PC-3 (cell line): Measurements from ENCODE around the gene ERMARD. TPM values are rescaled to one million over a fixed set of nuclear protein-coding genes. Genes with fewer than 3 reads are reported as not detected.
"Not testable (repeated sequence)": the region's sequence is repeated elsewhere in the genome, so short reads cannot be mapped to it uniquely, and the experiment has no call there.

Experiments
- ATAC-seq: fragments of 200-7000 bp; cut with Tn5 transposase; 2 replicates; pipeline ENCODE4 v1.9.1; 2020; ENCODE audit warnings: mild to moderate bottlenecking, moderate library complexity
- BruUV-seq: library from RNA; stranded (reverse); fragments of 400-500 nt; replicated peaks from 2 replicates; lab custom pipeline; 2021; lab: Mats Ljungman, UMichigan
- CTCF ChIA-PET: fragments of 300-600 bp; sonication (Branson Sonifier 250); formaldehyde crosslinking; loops from one replicate; lab custom pipeline; 2022; ENCODE audit warnings: antibody characterized with exemption; lab: Charles Lee
- POLR2A ChIA-PET: fragments of 300-600 bp; sonication (Branson Sonifier 250); formaldehyde crosslinking; loops from one replicate; lab custom pipeline; 2022; ENCODE audit warnings: antibody characterized with exemption; ENCODE audit not compliant: unreplicated experiment; lab: Charles Lee
- DNase-seq: peaks from one replicate; pipeline ENCODE4 v3.0.0-alpha.2; 2015
- H2AFZ ChIP-seq: fragments of 300-600 bp; sonication (generic); 2 replicates; pipeline ENCODE4 v1.6.0; 2016; ENCODE audit warnings: antibody characterized with exemption, low read length
- H3F3A ChIP-seq: fragments of 300-600 bp; sonication (generic); one replicate; pipeline ENCODE4 v1.6.0; 2017; ENCODE audit warnings: antibody characterized with exemption, low read length, control low read depth, mild to moderate bottlenecking; ENCODE audit not compliant: unreplicated experiment
- H3K27ac ChIP-seq: fragments of 300-600 bp; sonication (generic); 2 replicates; pipeline ENCODE4 v1.5.1; 2016; ENCODE audit warnings: mild to moderate bottlenecking, low read length
- H3K27me3 ChIP-seq: fragments of 300-600 bp; sonication (generic); 2 replicates; pipeline ENCODE4 v1.6.1; 2016; ENCODE audit warnings: low read length, mixed read lengths
- H3K36me3 ChIP-seq: fragments of 300-600 bp; sonication (generic); 2 replicates; pipeline ENCODE4 v1.6.1; 2016; ENCODE audit warnings: low read depth, mixed run types, low read length, mixed read lengths
- H3K4me1 ChIP-seq: fragments of 300-600 bp; sonication (generic); 2 replicates; pipeline ENCODE4 v1.5.1; 2016; ENCODE audit warnings: low read length; ENCODE audit not compliant: insufficient read depth
- H3K4me2 ChIP-seq: fragments of 300-600 bp; sonication (generic); 2 replicates; pipeline ENCODE4 v1.6.0; 2016; ENCODE audit warnings: low read length
- H3K4me3 ChIP-seq: fragments of 300-600 bp; sonication (generic); 2 replicates; pipeline ENCODE4 v1.5.1; 2016; ENCODE audit warnings: mild to moderate bottlenecking, low read length, mixed read lengths
- H3K79me2 ChIP-seq: fragments of 300-600 bp; sonication (generic); 2 replicates; pipeline ENCODE4 v1.6.1; 2017; ENCODE audit warnings: low read length, mixed read lengths
- H3K9ac ChIP-seq: fragments of 300-600 bp; sonication (generic); 2 replicates; pipeline ENCODE4 v1.6.0; 2016; ENCODE audit warnings: mild to moderate bottlenecking, low read length
- H3K9me2 ChIP-seq: fragments of 300-600 bp; sonication (generic); replicated peaks from 2 replicates; pipeline ENCODE4 v1.6.1; 2016; ENCODE audit warnings: mixed run types, low read length, mixed read lengths
- H3K9me3 ChIP-seq: fragments of 300-600 bp; sonication (generic); 2 replicates; pipeline ENCODE4 v1.6.1; 2016; ENCODE audit warnings: low read length, mixed read lengths
- H4K20me1 ChIP-seq: fragments of 300-600 bp; sonication (generic); 2 replicates; pipeline ENCODE4 v1.6.1; 2016; ENCODE audit warnings: low read length, mixed read lengths
- CTCF ChIP-seq: fragments of 300-600 bp; sonication (generic); conservative IDR thresholded peaks from 2 replicates; pipeline ENCODE4 v1.5.1; 2017; ENCODE audit warnings: antibody characterized with exemption, low read depth, mild to moderate bottlenecking, low read length
- EZH2 ChIP-seq: fragments of 300-600 bp; sonication (generic); IDR thresholded peaks from one replicate; pipeline ENCODE4 v1.6.1; 2017; ENCODE audit warnings: antibody characterized with exemption, mild to moderate bottlenecking, low read length; ENCODE audit not compliant: unreplicated experiment
- EZH2phosphoT487 ChIP-seq: fragments of 300-600 bp; sonication (generic); IDR thresholded peaks from 2 replicates; pipeline ENCODE4 v1.6.1; 2018; ENCODE audit warnings: mild to moderate bottlenecking, antibody characterized with exemption, low read length, borderline replicate concordance
- intact Hi-C: fragments of 100-400 bp; cut with micrococcal nuclease; formaldehyde crosslinking; loops from 2 replicates; pipeline ENCODE4 v1.9.0; 2023
- total RNA-seq: library from RNA; depleted of rRNA; stranded (reverse); fragments of >200 nt; gene quantifications from 2 replicates; pipeline ENCODE4 v1.2.3, GENCODE V29; 2014

The ERMARD gene
- total RNA-seq, 1 experiment from 2014 or later: 16.3 TPM

GRCh38 chr6:169763881-169764280 is 12.5 kb downstream of the ERMARD start:
- ATAC-seq: no peak
- Histone ChIP-seq H3K9me2 (no peaks in the 10 kb centered on the region), H2AFZ (no peak overlapping the region), H3K27me3 (no peaks in the 10 kb centered on the region), H3K9me3 (no peaks in the 10 kb centered on the region), H3K79me2 (no peaks in the 10 kb centered on the region), H3K9ac (no peak overlapping the region), H3F3A (no peaks in the 10 kb centered on the region), H3K4me1 (no peaks in the 10 kb centered on the region), H3K27ac (no peak overlapping the region), H4K20me1 (no peaks in the 10 kb centered on the region), H3K4me3 (no peak overlapping the region), H3K36me3 (peaks cover 6% of the 10 kb centered on the region), H3K4me2 (no peak overlapping the region)
- intact Hi-C loops: no loop called here
- CTCF ChIA-PET: no interaction called here
- POLR2A ChIA-PET: no interaction called here
- BruUV-seq: no TSS peak
- DNase-seq: no peak
- TF ChIP-seq CTCF (no peak), EZH2phosphoT487 (no peak), EZH2 (no peak)

- H4K20me1 ChIP-seq, H3K27me3 ChIP-seq, H3K9me3 ChIP-seq, BruUV-seq, H3K4me2 ChIP-seq, CTCF ChIA-PET, H3F3A ChIP-seq, DNase-seq, H2AFZ ChIP-seq, H3K79me2 ChIP-seq, H3K9me2 ChIP-seq, H3K9ac ChIP-seq, ATAC-seq, H3K36me3 ChIP-seq, H3K4me3 ChIP-seq, H3K4me1 ChIP-seq, intact Hi-C loops, POLR2A ChIA-PET, H3K27ac ChIP-seq: not testable (repeated sequence)
Measured at GRCh38 chr6:169765789-169766188, 14.4 kb downstream of the ERMARD start.

- CTCF ChIA-PET: no interaction called here
- no peaks in the 10 kb centered on the region for H3K4me1 ChIP-seq
- H3F3A ChIP-seq: no peaks in the 10 kb centered on the region
- H3K36me3 ChIP-seq: peaks cover 6% of the 10 kb centered on the region
- TF ChIP-seq EZH2phosphoT487 (no peak), CTCF (no peak), EZH2 (no peak)
- H2AFZ ChIP-seq: no peak overlapping the region
- H4K20me1 ChIP-seq: no peaks in the 10 kb centered on the region
- no peak overlapping the region for H3K4me3 ChIP-seq
- H3K4me2 ChIP-seq: no peak overlapping the region
- ATAC-seq (no peak), DNase-seq (no peak)
- no TSS peak for BruUV-seq
- no peaks in the 10 kb centered on the region for H3K9me3 ChIP-seq
- POLR2A ChIA-PET: no interaction called here
- no peaks in the 10 kb centered on the region for H3K79me2 ChIP-seq
- intact Hi-C loops: no loop called here
- no peaks in the 10 kb centered on the region for H3K9me2 ChIP-seq
- no peak overlapping the region for H3K9ac ChIP-seq
- H3K27ac ChIP-seq: no peak overlapping the region
- no peaks in the 10 kb centered on the region for H3K27me3 ChIP-seq
Measured at GRCh38 chr6:169766232-169766631, 14.8 kb downstream of the ERMARD start.
